Stimulated activated CD4-positive, alpha-beta T cell treated with anti-CD3 and anti-CD28 coated beads, TNF-alpha, amount 100 ng/mL, for 4 hours (primary cell): ENCODE measurements around the gene MRPL43.
"Not testable (repeated sequence)": the region's sequence is repeated elsewhere in the genome, so short reads cannot be mapped to it uniquely, and the experiment has no call there.

Source experiments
- DNase-seq, 3 experiments: peaks; one replicate each; pipeline ENCODE4 v3.0.0-alpha.2; 2020; ENCODE audit warnings: low read depth in 3 of 3

Gene MRPL43

DNA sequence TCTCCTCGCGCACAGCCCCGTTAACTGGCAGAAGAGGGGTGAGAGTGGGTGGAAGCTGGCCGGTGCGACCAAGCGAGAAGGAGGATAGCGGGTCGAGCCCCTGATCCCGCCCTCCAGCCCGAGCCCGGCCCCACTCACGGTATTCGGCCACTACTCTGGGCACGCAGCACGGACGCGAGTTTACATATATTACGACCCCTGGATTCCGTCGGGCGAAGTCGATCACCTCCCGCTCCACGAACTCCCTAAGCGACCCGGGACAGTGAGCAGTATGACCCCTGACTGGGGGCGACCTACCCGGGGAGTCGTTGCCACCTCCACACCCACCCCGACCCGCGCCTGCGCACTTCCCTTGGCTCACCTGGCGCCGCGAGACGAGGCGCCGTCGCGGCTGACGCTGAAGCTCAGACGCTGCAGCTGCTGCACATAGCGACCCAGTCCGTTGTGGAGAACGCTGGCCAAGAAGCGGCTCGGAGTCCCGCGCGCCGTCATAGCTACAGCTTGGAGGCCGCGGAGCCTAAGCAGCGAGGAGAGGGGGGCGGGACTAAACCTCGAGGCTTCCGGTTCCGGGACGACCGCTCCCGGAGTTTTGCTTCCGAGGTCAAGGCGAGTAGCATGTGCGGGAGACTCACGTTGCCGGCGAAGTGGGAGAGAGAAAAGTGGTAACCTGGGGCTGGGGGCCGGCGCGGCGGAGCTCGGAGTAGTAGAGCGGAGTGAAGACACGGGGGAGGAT is at the start of gene MRPL43, which contains the start of gene TWNK:
Gene MRPL43 (minus strand): TSS at position 546 of the 733 bp plus-strand sequence. CDS start 54 bp downstream, at position 492.
Gene TWNK (plus strand): TSS at position 592 of the 733 bp plus-strand sequence. CDS start 668 bp downstream, outside the sequence.
- peak; percentile 73 to 76 (median 74) for DNase-seq

DNA sequence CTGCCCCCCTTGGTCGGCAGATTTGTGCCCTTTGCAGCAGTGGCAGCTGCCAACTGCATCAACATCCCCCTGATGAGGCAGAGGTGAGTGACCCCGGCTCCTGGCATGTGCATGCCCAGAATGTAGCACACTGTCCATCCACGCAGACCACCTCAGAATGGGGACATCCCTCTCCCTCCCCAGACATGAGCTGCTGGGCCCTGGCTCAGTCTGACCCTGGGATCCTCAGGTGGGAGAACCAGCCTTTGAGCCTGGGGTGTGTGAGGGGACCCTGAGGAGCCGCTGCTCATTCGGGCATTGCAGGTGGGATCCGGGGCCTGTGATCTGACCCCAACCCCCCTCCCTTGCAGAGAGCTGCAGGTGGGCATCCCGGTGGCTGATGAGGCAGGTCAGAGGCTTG is 49.4 kb upstream of the MRPL43 start:
- no peak for DNase-seq

DNA sequence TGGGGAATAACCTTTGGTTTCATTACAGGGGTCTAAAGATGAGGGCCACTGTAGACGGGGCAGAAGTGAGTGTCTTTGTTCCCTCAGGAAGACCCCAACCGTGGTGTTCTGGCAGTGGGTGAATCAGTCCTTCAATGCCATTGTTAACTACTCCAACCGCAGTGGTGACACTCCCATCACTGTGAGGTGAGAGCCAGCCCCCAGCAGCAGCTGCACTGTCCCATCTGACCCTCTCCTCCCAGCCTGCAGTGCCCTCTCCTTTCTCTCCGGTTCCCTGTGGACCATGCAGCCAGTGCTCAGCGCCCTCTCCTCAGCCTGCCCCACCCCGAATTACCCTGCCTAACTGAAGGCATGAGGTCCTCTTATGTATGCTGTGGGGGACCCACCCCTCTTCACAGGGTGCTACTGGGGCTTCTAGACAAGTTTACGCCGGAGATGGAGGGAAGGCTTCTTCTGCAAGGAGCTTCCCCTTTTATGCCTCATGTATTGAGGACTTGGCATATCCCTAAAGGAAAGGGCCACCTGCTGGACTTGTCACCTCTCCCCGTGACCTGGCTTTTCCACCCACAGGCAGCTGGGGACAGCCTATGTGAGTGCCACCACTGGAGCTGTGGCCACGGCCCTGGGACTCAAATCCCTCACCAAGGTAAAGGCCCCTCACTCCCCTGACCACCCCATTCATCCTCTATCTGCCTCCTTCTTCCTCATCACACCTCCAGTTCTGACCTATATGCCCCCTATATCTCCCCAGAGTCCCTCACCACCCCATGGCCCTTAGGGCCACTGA is 48.8 kb upstream of the MRPL43 start:
- DNase-seq: no peak

DNA sequence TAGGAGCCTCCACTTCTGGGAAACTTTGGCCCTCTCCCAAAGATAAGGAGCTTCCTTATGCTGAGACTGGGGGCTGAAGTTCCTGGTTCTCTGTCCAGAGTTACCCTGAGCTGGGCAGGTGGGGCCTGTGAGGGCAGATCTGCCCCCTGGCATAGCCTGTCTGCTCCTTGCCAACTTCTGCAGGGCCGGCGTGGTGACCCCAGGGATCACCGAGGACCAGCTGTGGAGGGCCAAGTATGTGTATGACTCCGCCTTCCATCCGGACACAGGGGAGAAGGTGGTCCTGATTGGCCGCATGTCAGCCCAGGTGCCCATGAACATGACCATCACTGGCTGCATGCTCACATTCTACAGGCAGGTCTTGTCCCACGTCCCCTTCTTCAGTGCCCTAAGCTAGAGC is 48.0 kb upstream of the MRPL43 start:
- no peak for DNase-seq

DNA sequence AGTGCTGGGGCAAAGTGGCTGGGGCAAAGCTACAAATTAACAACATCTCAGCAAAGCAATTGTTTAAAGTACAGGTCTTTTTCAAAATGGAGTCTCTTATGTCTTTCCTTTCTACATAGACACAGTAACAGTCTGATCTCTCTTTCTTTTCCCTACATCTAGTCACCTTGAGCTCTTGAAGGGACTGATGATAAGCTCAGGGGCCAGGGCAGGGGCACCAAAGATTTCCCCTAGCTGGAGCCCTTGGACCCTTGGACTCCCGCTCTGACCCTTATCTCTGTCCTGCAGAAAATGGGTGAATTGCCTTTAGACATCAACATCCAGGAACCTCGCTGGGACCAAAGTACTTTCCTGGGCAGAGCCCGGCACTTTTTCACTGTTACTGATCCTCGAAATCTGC is 47.1 kb upstream of the MRPL43 start:
- not testable (repeated sequence) for DNase-seq

DNA sequence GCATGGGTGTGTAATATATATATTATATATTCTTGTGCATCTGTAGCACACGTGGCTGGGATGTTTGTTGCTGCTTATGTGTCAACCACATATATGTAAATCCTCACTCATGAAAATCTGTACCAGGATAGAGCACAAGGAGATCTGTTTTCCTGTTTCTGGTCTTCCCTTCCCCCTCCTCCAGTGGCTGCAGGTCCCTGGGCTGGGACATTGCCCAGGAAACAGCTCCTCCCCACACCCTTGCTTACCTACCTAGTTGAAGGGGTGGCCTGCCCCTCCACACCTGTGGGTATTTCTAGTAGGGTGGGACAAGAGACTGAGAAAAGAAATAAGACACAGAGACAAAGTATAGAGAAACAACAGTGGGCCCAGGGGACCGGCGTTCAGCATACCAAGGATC is 46.0 kb upstream of the MRPL43 start:
- DNase-seq: no peak

DNA sequence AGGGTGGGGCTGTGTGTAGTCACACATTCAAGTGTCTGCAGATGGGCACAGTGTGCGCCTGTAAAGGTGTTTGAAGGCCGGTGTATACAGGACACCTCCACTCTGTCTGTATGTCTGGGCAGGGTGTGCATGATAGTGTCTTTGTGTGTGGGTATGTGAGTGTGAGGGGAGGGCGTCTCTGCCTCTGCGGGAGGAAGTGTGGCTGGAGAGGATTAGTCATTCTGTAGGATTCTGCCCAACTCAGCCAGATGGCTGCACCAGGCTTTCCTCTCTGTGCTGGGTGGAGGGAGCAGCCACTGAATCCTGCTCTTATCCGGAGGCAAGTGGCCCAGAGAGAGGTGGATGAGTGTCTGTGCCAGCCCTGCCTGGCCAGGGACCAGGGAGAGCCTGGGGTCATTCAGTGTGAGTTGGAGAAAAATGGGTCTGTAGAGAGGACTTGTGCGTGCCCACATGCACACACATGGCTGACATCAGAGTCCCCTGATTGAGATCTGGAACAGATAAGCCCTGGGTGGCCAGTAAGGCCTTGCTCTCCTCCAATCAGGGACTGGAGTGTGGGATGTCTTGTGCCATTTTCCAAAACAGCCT is 45.4 kb upstream of the MRPL43 start:
- DNase-seq: peak; percentile 39 to 57 (median 48)

DNA sequence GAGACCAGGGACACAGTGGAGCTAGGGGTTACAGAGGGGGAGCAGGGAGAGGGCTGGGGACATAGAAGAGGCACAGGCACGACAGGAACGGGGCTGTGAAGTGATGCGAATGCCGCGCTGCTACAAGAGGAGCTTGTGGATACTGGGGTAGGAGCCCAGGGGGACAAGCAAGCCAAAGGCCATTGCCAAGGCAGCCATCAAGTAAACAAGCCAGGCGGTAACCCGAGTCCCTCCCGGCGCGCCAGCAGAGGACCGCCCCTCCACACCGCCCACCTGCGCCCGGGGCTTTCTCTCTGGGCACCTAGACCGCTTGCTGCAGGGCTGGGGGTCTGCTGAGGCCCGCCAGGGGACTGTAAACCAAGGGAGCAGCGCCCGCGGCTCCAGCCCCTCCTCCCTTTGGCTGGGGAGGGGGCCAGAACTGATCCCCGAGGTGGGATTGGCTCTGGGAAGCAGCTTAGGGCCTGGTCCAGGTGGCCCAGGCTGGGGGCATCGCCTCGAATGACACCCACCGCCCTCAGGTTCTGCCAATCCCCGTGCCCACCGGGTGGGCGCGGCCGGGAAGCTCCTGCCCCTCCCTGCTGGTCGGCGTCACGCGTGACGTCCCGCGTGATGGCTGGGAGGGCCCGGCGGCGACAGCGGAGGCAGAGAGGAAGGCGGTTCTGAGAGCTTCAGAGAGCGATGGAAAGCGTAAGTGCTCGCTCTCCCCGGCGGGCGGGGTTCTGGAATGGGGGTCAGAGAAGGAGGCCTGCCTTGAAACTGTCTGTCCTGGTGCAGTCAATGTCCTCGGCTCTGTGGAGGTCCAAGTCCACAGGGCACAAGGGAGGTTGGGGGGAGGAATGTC is 44.7 kb upstream of the MRPL43 start:
- DNase-seq: peak; percentile 34 to 64 (median 61)

DNA sequence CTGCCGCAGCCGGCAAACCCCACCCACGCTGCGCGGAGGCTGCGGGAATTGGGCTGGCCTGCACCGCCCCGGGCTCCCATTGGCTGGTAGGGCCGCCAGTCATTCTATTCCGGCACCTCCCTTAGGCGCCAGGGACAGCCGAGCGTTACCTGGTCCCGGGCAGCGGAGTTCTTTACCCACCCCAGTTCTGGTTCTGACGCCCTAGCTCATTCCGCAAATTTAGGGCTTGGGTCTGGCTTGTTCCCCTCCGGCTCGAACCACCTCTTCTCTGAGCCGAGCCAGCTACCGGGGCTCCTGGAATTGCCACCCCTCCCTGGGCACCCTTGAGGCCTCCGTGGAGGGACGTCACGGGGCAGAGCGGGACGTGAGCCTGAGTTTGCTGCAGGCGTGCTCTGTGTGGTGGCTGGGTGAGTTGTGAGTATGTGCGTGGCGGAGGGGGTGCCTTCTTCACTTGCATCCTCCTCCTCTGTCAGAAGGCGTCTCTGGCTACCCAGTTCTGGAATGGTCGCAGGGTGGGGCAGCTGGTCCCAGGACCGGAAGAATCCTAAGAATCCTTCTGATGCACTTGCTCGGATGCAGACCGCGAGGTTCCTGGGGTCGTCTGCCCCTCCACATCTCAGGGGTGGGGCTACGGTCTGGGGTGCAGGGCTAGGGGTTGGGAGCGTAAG is 44.0 kb upstream of the MRPL43 start, which contains the start of the genes PDZD7 and SFXN3:
Gene PDZD7 (minus strand): TSS at position 2 of the 668 bp plus-strand sequence. CDS start 910 bp downstream, outside the sequence.
Gene SFXN3 (plus strand): TSS at position 107 of the 668 bp plus-strand sequence. CDS start 3,461 bp downstream, outside the sequence.
- peak; percentile 94 to 95 (median 94) for DNase-seq

DNA sequence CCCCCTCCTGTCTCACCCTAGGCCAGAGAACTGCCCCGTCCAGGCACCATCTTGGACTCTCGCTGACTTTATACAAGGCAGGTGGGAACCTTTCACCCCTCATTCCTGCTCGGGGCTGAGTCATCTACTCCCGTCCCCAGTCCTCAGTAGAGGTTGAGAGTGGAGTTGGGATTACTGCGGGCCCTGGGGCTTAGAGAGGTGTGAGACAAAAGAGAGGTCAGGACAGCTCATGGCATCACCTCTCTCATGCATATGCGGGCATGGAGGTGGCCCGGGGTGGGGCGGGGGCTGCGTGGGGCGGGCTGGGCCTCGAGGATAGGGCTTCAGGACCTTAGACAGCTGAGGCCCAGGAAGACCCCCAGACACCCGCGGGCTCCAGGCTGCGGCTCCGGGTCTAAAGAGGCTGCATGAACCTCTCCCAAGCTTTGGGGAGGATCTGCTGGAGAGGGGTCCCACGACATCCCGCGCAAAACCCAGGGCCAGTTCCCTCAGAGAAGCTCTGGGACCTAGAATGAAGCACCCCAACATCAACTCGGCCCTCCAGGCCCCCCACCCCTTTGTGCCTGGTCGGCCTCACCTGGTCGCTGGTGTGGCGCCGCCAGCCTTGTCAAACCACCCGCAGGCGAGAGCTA is 43.3 kb upstream of the MRPL43 start:
- no peak for DNase-seq

DNA sequence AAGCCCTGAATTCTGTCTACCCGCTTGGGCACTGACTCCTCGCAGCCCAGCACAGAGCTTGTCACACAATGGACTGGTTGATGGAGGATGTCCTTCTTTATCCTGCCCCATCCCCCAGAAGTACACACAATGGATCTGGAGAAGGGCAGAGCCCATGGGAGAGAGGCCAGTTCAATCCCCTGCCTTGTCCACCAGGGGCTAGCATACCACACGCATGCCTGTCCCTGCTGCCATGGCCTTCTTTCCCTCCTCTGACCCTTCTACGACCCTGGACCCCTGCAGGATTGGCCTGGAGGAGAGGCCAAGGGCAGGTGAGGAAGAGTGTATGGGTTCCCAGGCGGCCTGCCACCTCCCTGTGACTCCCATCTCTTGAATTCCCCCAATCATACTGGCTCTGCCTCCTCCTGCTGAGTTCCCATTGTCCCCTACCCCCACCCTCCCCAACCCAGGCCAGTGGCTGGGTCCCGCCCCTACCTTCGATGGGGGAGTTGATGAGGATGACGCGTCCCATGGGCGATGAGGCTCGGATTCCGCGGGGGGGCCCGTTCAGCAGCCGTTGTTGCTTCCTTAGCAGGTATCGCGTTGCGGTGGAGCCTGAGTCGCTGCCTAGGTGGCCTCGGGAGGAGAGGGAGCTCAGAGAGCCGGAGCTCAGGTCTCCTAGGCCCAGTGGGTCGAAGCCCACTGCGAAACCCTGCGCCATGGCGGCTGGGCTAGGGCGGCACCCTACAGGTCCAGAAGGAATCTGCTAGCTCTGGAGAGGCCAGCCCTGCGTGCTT is 42.4 kb upstream of the MRPL43 start:
- DNase-seq: no peak

DNA sequence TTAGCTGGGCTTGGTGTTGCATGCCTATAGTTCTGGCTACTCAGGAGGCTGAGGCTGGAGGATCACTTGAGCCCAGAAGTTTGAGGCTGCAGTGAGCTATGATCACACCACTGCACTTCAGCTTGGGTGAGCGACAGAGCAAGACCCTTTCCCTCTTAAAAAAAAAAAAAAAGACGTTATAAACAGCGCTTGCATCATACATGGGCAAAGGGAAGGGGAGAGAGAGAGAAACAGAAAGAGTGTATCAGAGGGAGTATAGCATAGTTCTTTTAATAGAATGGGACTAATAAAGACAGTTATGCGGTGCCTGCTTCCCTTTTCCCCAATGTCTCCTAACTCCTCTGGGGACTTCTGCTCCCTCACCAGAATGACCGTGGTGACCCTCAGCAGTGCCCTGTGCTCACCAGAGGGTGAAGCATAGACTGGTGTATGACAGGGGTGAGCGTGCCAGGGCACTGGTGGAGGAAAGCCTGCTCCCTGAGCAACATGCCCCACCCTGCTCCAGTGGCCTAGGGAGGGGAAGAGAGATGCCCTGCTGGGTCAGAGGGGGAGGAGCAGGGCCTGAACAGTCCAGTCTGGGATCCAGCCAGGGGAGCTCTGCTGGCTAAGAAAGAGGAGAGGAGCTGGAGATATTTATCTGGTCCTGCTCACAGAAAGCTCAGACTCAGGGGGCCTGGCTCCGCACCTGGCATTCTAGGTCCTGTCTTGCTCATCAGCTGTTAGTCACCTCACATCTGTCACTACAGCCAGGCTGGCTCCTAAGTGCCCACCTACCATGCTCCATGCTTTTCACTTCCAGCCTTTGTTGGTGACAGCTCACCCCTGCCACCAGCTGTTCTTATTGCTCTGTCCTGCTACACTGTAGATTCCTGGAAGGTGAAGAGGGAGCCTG is 41.4 kb upstream of the MRPL43 start:
- no peak for DNase-seq

DNA sequence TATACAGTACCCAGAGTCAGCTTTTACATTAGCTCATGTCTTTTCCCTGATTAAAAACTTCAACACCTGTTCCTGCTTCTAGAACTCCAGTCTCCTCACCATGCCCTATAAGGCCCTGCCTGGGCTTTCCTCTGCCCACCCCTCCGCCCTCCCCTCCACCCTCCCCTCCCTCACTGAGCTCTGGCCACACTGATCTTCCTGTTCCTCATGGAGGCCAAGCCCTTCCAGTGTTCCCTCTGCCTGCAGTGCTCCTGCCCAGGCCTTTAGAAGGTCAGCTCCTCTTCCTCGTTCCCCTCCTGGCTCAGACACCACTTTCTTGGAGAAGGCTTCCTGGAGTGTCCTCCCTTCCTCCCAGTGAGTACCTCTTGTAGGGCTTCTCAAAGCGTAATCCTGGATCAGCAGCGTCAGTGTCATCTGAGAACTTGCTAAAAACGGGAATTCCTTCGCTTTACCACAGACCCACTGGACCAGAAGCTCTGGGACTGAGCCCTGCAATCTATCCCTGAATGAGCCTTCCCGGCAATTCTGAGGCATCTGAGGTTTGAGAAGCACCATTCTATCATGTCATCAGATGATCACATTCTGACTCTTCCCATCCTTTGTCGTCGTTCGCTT is 39.9 kb upstream of the MRPL43 start:
- DNase-seq: no peak

DNA sequence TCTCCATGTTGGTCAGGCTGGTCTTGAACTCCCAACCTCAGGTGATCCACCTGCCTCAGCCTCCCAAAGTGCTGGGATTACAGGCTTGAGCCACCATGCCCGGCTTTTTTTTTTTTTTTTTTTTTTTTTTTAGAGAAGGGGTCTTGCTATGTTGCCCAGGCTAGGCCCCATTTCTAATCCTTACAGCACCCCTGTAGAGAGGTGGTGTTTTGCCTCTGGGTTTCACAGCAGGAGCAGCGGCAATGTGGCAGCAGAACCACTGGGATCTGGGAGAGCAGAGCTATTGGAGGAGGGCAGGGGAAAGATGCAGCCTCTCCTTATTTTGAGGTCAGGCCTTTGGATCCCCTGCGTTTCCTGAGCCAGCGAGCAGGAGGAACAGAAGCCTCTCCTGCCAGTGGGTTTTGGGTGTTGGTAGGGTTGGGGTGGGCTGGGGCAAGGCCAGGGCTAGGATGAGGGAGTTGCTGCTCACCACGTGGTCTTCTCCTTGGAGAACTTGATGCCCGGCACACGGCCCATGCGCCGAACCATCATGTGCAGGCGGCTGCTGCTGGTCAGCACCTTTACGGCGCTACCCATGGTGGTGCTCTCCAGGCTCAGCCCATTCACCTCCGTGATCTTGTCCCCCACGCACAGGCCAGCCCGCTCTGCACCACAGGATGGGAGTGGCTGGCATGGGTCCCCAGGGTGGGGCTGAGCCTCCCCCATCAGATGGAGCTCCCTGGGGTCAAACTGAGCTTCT is 35.8 kb upstream of the MRPL43 start:
- DNase-seq: no peak

DNA sequence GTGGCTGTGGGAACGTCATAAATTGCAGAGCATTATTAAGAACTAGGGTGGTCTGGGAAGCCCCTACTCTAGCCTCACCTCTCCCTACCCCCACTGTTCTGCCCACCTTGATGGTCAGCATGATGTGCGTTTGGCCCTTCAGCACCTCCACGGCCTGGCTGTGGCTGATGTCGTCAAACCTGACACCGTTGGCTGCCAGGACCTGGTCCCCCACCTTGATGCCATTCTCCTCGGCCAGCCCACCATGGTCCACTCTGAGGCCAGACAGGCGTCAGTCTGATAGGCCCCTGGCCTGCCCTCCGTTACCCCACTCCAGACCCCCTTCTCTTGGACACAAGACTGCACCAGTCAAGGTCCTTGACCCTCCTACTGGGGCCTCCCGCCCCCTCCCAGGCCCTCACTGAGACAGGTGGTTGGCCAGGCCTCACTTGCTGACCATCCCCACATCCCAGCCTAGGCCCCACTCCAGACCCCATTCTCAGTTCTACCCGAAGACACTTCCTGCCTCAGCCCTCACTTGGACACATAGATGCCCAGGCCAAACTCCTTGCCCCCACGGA is 34.5 kb upstream of the MRPL43 start:
- no peak for DNase-seq

DNA sequence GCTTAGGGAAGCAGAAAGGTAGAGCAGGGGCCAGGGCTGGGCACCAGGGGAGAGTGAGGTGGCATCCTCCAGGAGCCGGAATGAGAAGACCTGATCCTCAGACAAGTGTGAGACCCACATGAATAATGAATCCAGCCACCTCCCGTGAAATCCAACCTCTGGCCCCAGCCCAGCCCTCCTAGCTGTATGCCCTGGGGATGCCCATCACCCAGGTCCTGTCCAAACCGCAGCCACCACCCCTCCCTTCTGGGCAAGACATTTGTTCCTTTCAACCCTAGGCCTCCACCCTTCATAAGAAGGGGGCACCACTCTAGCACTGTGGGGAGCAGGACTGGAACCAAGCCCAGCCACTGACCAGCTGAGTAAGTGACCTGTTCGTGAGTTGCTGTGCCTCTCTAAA is 33.9 kb upstream of the MRPL43 start:
- DNase-seq: no peak
